Cortex of kidney (tissue), 1 donor: ENCODE results near the gene RIT1.

Source experiments
- DNase-seq: peaks from one replicate; lab custom pipeline; 2025; lab: John Stamatoyannopoulos, UW

Gene RIT1, protein sequence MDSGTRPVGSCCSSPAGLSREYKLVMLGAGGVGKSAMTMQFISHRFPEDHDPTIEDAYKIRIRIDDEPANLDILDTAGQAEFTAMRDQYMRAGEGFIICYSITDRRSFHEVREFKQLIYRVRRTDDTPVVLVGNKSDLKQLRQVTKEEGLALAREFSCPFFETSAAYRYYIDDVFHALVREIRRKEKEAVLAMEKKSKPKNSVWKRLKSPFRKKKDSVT

DNA sequence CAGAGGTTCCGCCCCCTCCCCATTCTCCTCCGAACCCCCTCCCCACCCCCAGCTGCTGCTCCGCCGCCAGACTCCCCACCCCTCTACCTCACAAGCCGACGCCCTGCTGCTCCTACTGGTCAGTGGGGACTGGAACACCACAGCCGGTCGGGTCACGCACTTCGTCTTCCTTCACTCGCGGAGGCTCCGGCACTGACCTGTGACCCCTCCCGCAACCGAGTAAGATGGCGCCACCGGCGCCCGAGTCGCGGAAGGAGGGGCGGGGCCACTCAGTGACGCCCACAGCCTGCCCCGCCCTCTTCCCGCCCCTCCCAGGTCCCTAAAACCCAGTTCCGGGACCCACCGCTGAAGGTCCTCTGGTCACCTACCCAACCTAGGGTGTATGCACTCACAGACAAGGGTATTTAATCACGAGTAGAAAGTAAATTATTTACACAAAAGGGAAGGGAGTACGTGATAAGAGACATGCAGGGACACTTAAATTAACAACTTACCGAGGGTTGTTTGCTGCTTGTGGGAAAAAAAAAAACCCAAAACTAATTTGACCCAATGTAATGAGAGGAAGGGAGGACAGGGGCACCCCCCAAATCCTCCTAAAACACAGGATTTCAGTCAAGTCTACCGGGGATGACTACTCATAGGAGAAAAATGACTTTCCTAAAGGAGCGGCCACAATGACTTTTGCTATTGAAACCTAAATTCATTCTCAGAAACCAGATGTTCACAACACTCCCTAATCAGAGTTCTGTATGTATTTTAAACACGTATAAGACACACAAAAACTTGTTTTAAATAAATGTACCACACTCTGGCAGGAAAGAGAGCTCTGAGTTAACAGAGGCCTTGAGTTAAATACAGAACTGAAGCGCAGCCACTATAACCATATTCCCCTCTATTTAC, at the start of gene RIT1:
Gene RIT1, minus strand, starts transcription at position 194 of the 900 bp plus-strand sequence. CDS start 588 bp downstream, outside the sequence.
- no peak for DNase-seq

DNA sequence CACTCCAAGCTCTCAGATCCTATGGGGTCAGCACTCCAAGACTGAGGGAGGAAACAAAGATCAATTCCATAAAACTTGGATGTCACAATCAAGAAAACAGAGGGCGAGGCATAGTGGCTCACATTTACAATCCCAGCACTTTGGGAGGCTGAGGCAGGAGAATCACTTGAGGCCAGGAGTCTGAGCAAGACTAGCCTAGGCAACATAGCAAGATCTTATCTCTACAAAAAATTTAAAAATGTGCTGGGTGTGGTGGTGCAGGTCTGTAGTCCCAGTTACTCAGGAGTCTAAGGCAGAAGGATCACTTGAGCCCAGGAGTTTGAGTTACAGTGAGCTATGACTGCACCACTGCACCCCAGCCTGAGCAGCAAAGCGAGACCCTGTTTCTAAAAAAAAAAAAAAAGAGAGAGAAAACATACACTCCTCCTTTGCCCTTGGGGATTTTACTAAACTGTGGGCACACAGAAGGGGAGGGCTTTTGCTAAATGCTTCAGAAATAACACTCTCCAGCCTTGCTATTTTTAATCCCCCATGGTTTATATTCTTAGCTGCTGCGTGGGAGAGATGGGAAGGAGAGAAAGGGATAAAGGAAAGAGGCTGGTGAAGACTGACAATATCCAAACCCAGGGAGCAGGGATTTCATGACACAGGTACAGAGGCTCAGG, 49.1 kb upstream of the RIT1 start:
- no peak for DNase-seq

DNA sequence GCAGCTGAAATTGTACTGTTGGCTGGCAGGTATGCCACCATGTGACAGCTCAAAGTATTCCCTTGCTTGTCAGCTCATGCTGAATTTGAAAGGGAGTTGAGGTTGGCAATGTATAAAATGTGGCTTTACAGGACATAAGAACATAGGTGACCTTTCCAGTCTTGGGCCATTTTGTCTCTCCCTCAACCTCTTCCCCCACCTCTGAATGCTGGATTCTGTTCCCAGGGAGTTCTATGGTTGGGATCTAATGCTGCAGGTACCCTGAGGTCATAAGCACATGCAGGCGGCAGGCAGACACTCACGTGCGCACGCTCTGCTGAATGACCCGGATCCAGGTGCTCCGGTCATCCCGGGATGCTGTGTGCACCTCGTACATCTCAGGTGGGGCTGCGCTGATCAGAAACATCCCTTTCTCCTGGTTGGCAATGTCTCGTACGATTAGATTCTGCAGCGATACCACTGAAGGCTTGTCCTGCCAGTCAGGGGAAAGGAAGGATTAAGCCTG, 46.3 kb upstream of the RIT1 start:
- no peak for DNase-seq

DNA sequence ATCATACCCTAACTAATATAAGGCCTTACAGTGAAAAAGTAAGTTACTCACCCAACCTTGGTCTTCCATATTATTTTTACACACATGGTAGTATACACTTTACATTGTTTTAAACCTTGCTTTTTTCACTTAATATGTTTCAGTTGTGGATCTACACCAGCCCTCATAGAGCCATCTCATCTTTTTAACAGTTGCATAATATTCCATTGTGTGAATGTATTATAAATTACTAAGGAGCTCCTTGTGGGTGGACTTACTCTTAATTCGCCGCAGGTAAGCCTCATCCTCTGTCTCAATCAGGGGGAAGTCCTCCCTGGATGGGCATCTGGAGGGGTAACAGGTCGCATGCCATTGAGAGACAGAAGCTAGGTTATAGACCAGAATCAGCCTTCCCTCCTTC, 43.5 kb upstream of the RIT1 start:
- no peak for DNase-seq

DNA sequence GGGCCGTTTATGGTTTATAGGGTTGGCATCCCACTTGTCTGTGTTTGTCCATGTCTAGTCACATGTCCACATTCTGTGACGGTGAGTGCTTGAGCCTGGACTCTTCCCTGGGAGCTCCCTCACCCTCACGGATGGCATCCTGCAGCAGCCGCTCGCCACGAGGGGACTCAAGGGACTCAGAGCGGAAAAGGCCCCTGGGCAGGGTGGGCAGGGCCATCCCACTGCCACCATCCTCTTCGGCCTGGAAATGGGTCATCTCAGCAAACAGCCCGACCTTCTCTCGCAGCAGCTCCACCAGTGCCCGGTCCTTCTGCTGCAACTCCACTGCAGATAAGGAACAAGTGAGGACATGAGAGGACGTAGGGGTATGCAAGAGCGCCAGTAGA, 41.3 kb upstream of the RIT1 start:
- no peak for DNase-seq

DNA sequence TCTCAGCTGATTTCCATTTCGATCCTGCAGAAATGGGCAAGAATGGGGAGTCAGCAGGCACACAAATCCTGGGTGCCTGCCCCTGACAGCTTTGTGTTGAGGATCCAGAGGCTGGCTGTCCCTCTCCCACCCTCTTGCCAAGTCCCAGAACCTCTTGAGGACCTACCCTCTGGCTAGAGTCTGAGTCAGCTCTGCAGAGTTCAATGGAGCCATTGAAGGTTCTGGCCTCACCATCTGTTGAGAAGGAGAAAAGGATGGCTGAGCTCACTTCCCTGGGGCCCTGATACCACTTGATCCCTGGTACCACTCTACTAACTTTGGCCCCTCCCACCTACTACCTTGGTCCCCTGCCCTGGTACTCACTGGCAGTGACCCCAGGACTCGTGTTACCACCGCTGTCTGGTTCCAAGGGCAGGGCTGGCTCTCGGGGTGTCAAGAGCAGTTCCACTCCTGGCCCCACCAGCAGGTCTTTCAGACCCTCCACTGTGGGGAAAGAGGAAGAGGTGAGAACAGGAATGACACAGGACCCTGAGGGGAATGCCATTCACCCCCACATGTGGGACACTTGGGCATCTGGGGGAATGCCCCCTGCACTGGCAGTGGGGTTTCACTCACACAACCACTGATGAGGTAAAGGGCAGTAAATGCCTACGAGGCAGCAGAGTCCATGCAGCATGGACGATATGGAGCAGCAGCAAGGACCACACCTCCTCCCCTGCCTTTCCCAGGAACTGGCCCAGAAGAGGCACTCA, 40.8 kb upstream of the RIT1 start:
- no peak for DNase-seq

DNA sequence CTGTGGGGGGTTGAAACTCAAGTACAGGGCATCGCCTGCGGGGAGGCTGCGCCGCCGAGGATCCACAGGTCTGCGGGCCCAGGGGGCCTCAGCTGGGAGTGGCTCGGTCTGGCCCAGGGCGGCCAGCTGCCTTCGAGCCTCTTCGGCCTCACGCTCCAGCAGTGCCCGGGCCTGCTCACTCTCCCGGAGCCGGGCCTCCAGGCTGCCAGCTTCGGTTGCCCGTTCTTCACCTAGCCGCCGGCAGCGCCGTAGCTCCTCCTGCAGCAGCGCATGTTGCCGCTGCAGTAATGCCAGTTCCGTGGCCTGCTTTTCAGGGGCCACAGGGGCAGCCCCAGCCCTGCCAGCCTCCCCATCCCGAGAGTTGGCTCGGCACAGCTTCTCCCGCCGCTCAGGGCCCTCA, 39.7 kb upstream of the RIT1 start:
- no peak for DNase-seq

DNA sequence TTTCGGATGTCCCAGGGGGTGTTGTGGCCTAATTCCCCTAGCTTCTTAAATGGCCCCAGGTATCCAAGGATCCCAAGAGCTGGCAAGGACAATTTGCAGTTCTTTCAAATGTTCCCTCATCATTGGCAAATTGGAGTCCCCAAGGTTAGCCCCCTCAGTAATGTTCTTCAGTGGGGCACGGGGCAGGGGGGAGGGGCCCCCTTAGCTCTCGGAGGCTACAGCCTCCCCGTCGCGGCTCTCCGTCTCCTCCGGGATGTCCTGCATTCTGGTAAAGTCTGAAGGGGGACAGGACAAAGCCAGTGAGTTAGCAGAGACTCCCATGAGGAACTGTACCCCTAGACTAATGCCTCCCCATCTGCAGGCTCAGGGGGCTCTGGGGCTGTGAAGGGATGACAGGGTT, 36.6 kb upstream of the RIT1 start:
- DNase-seq, result no peak

DNA sequence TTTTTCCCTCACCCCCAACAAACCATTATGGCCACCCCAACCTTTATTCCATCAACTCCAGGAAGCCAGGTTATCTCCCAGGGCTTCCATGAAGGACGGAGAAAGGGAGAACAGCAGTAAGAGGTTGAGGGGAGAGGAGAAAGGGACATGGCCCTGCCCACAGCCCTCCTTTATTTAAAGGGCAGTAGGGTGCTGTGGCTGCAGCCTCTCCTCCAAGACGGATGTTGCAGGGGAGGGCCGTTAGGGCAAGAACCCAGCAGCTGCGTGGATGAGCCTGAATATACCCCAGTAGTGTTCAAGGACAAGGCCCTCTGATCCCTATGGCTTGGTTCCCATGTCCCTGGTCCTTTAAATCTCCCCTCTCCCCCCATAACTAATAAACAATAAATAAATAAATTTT, 36.1 kb upstream of the RIT1 start:
- DNase-seq, result no peak

DNA sequence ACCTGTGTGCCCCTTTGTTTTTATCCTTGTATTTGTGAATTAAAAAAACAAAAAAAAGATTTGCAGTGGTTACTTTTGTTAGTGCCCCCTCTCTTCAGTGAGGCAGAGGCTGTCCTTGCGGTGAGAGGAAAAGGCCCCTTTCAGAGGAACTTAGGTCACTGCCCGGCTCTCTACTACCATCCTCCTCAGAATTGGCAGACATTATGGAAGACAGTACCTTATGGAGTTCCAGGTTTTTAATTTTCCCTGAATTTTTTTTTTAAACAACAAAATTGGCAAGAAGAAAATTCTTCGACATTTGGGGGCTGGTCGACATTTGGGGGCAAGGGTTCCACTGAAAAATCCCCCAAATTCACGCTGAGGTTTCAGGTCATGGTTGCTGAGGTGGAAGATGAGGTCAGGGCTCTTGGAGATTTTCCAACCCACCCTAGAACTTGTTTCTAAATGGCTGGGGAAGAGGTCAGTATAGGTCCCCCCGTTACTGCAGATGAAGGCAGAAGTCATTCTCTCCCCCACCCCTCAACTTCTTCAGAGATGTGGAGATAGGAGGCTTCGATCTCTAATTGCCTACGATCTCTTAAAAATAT, 35.6 kb upstream of the RIT1 start:
- DNase-seq, result no peak

DNA sequence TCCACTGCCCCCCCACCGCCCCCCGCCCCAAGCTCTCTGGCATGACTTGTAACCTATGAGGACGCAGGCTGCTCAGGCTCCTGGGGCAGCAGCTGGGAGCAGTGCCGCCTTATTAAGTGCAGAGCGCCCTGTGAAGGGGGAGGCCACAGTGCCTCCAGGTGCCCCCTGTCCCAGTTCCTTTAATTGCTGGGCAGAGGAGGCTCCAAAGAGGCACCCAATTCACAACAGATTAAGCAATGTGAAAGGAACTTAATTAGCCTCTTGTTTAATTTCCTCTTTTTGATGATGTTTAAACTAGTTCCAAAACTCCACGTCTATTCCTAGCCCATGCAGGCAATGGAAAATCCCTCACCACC, 33.3 kb upstream of the RIT1 start:
- no peak for DNase-seq

DNA sequence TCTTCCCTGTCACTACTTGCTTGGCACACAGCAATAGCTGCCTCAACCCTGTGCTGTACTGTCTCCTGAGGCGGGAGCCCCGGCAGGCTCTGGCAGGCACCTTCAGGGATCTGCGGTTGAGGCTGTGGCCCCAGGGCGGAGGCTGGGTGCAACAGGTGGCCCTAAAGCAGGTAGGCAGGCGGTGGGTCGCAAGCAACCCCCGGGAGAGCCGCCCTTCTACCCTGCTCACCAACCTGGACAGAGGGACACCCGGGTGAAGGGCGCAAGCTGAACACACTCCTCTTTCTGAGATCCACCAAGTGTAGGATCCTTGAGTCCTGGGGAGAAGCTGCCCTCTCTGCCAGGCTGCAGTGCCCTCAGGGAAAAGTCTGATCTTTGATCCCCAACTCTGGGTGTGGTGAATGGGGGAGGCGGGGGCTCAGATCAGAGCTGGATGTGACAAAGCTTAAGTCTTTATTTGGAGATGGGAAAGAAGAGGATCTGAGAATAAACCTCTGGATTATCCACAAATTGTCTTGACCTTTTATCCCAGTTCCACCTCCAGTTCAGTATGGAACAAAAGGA, 31.5 kb upstream of the RIT1 start:
- DNase-seq, result no peak

DNA sequence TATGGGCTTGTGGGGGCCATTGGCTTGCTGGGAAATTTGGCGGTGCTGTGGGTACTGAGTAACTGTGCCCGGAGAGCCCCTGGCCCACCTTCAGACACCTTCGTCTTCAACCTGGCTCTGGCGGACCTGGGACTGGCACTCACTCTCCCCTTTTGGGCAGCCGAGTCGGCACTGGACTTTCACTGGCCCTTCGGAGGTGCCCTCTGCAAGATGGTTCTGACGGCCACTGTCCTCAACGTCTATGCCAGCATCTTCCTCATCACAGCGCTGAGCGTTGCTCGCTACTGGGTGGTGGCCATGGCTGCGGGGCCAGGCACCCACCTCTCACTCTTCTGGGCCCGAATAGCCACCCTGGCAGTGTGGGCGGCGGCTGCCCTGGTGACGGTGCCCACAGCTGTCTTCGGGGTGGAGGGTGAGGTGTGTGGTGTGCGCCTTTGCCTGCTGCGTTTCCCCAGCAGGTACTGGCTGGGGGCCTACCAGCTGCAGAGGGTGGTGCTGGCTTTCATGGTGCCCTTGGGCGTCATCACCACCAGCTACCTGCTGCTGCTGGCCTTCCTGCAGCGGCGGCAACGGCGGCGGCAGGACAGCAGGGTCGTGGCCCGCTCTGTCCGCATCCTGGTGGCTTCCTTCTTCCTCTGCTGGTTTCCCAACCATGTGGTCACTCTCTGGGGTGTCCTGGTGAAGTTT, 30.8 kb upstream of the RIT1 start:
- no peak for DNase-seq

DNA sequence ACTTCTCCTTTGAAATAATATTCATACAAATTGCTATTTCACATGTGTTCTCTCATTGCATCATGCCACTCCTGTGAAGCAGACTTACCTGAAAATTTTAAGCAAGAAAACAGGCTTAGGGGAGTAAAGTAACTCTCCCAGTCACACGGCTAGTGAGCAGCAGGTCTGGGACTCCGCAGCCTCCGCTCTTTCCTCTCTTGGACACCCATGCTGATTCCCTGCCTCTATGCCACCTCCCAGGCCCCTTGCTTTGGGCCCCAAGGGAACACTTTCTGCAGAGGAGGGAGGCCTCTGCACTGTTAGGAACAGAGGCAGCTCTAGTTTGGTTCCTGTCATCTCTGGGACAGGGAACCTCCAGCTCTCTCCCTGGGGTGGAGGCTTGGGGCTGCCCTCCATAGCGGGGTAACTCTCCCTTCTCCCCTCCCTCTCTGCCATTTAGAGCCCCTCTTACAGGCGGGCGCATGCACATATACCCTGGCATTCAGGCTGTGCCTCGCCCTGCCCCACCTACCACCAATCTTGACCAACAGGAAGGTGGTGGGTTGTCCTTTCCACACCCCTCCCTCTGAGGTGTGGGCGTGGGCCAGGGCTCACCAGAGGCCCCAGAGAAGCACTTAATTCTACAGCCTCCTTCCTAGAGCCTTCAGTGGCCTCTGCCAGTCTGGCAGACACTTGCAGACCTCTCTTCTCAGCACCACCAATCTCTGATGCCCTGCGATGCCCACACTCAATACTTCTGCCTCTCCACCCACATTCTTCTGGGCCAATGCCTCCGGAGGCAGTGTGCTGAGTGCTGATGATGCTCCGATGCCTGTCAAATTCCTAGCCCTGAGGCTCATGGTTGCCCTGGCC, 30.1 kb upstream of the RIT1 start, which contains the start of gene RXFP4:
Gene RXFP4, plus strand, starts transcription at position 646 of the 852 bp plus-strand sequence. Its CDS starts 72 bp downstream, at position 718.
- DNase-seq, result no peak

DNA sequence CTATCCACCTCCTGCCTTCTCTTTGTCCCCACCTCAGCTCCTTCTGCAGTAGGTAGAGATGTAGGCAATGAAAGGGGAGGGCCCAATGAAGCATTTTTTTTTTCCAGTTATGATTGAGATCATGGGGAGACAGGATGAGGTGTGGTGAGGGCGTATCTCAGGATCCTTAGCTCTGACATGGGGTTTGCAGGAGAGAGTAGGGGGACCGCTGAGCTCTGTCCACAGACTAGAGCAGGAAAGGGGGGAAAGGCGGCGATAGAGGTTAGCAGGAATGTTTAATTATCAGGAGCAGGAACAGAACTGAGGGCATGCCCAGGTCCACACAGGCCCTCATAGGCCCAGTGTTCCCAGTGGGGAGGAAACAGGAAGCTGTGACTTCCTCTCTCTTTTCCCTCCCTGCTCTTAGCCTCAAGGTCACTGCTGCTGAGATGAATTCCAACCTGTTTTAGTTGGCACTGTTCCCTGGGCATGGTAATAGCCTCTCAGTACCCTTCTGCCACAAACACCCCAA, 29.4 kb upstream of the RIT1 start:
- DNase-seq, result no peak

DNA sequence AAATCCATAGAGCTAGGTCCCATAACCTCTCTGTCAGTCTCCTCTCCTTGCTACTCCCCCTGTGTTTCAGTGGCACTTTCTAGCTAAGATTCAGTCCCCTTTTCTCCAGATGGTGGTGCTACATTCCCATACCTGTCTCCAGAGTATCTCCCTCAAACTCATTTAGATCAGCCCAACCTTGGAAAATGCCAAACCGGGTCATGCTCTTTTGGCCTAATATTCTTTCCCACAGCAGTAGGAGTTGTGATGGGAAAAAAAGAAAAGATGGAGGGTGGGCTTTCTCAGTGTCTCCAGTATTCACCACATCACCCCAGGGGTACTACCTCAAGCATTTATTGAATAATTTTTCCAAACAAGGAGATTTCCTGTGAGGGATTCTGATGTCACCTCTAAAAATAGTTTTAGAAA, 27.1 kb upstream of the RIT1 start:
- DNase-seq, result no peak

DNA sequence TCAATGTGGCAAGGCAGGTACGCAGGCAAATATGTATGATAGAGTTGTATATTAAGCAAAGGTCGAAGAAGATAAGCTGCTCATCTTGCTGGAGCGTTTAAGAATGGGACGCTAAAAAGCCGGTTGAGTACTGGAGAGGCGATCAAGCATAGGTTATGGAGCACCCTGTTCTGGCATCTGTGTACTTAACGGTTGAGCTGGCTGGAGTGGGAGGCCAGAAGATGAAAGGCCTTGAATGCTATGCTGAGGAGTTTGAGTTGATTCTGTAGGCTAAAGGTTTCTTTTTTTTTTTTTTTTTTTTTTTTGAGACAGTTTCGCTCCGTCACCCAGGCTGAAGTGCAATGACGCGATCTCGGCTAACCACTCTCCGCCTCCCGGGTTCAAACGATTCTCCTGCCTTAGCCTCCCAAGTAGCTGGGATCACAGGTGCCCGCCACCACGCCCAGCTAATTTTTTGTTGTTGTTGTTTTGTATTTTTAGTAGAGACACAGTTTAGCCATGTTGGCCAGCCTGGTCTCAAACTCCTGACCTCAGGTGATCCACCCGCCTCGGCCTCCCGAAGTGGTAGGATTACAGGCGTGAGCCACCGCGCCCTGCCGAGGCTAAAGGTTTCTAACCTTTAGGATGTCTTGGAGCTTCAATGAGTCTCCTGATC, 23.9 kb upstream of the RIT1 start:
- DNase-seq, result no peak

DNA sequence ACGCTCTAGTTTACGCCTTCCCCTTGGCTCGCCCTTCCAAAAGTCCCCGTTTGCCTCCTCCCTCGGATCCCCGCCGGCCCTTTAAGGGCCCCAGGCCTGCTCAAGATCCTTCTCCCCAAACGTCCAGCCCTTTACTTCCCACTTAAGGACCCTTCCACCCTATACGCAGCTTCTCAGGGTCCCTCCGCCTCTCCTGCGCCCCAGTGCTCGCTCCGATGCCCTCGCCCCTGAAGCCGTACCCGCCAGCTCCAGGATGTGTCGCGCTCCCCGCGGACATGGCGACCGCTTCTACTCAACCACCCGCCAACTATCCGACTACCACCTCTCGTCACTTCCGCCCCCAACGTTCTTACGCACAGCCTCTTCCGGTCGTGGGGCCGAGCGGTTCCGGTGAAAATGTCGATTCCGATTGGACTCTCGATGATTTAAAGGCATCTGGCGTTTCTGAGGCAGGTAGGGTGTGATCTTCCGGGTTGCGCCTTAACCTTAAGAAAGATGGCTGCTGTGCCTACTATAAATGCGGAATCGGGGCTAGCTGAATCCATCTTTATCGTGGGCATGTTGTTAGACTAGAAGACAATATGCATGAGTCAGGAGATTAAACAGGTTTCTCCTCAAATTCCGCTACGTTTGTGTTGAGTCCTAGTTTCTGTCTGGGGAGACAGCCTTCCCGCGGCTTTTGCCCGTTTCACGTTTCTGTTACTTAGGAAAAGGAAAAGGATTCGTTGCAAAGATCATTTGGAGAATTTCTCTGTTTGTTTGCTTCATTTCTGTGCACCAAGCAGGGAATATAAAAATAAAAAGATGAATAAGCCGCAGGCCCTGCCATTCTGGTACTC, 23.2 kb upstream of the RIT1 start, which contains the start of gene KHDC4:
Gene KHDC4, minus strand, starts transcription at position 317 of the 839 bp plus-strand sequence. Its CDS starts 40 bp downstream, at position 277.
- no peak for DNase-seq
